Amniotic stem cell (primary cell): ENCODE data around the gene MYBPHL.

Experiments used
- DNase-seq: peaks from one replicate; lab custom pipeline; 2025; lab: John Stamatoyannopoulos, UW

The MYBPHL gene

DNA sequence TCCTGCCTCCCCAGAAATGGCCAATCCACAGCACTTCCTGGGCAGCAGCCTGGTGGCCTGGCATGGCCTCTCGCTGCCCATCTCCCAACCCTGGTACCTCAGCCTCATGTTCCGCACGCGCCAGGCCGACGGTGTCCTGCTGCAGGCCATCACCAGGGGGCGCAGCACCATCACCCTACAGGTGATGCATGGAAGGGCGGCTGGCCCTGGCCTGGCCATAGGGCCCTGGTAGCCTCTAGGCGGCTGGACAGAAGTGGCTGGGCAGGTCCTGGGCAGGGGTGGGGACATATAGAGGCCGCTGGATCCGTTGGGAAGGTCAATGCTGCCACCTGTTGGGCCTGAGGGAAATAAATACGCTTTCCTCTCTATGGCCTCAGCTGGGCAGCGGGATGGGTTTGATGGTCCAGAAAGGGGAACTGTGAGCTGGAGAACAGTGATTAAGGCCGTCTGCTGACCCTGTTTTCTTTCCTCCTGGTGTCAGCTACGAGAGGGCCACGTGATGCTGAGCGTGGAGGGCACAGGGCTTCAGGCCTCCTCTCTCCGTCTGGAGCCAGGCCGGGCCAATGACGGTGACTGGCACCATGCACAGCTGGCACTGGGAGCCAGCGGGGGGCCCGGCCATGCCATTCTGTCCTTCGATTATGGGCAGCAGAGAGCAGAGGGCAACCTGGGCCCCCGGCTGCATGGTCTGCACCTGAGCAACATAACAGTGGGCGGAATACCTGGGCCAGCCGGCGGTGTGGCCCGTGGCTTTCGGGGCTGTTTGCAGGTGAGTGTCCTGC is 43.0 kb downstream of the MYBPHL start:
- peak; percentile 55 for DNase-seq

- no peak for DNase-seq
These were observed 43.6 kb downstream of the MYBPHL start for GRCh38 chr1:109263234-109263596.

DNA sequence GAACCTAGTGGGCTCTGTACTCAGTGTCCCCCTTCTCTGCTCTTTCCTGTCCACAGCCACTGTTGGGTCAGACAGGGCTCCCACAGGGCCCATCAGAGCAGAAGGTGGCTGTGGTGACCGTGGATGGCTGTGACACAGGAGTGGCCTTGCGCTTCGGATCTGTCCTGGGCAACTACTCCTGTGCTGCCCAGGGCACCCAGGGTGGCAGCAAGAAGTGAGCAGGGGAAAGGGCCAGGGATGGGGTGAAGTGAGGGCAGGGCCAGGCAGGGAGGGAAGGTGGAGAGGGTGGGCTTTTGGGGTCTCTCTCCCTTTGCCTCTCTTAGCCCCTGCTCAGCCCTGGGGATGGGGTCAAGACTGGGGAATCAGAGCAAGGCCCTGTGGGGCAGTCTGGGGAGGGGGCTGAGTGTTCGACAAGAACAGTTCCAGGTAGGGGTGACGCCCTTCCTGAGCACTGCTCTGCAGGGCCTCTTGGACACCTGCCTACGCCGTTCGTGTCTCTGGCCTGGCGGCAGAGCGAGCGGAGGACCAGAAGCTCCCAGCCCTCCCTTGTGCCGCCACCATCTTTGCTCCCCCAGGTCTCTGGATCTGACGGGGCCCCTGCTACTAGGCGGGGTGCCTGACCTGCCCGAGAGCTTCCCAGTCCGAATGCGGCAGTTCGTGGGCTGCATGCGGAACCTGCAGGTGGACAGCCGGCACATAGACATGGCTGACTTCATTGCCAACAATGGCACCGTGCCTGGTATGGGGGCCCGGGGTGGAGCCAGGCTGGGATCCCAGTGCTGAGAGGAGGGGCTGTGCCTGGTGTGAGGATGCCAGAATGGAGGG is 44.4 kb downstream of the MYBPHL start:
- no peak for DNase-seq

GRCh38 chr1:109261578-109261977 is 45.2 kb downstream of the MYBPHL start:
- DNase-seq = no peak

GRCh38 chr1:109261006-109261405 is 45.8 kb downstream of the MYBPHL start:
- no peak for DNase-seq

GRCh38 chr1:109259674-109260557 is 46.9 kb downstream of the MYBPHL start:
- DNase-seq = no peak

- DNase-seq = no peak
These were observed 48.0 kb downstream of the MYBPHL start for GRCh38 chr1:109258481-109259466.

DNA sequence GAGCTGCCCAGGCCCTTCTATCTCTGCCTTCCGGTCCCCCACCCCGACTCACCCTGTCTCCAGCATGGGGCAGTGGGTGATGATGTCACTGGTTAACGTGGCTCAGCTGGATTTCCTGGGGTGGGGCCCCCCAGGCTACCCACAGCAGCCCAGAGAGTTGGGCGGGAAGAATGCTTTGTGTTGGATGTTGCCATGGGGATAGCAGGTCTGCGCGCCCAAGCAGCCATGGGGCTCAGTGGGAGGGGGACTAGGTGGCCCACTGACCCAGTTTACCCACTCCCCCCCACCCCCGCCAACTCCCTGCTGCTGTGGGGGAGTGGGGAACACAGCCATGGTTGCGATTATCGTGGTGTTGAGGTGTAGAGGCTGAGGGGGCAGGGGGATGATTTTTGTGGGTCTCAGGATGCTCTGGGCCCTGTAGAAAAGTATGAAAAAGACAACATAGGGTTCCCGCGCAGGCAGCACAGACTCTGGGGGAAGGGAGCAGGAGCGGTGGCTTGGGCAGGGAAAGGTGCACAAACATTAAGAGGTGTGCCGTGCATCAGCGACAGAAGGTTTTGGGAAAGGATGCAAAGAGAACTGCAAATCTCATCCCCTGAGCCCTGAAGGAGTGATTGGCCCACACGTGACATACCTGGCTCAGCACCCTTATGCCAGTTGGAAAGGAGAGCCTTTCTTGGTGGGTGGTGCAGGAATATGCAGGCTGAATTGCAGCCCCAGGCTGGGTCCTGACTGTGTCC is 49.0 kb downstream of the MYBPHL start:
- DNase-seq = no peak

DNA sequence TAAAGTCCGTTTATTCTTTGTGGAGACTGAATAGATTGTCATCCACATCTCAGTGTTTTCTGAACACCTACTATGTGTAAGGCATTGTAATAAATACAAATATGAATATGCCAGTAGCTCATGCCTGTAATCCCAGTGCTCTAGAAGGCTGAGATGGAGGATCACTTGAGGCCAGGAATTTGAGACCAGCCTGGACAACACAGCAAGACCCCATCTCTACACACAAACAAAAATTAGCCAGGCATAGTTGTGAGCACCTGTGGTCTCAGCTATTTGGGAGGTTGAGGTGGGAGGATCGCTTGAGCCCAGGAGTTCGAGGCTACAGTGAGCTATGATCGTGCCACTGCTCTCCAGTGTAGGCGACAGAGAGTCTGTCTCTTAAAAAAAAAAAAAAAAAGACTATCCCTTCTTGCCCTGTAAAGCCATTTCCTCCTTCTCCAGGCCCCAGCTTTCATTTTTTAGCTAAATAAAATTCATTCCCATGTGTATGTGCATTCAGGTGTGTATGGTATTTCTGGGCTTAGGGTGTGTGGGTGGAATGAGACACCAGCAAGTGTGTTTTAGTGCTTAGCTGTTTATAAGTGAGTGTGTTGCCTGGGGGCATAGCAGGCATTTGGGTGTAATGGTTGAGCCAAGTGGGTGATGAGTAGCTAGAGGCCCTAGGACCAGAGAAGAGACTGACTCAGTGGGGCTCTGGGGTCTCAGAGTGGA is 49.7 kb downstream of the MYBPHL start:
- no peak for DNase-seq

DNA sequence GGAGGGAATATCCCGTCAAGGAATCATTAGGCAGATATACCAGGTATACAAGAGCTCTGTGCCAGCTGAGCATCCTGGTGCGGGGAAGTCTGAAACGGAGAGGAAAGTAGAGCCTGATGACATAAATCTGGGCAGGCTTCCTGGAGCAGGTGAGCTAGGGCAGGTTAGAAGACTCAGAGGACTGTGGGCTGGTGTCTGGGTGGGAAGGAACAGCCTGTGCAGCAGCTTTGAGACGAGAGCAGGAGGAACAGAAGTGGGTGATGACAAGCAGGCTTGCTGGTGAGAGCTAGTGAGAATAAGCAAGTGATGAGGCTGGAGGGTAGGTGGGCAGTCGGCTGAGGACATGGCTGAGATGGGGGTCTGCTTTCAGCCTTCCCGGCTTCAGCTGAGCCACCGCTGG is 50.7 kb downstream of the MYBPHL start:
- no peak for DNase-seq

- DNase-seq = no peak
These were observed 51.1 kb downstream of the MYBPHL start for GRCh38 chr1:109255678-109256077.

- DNase-seq = no peak
These were observed 51.6 kb downstream of the MYBPHL start for GRCh38 chr1:109255097-109255651.

DNA sequence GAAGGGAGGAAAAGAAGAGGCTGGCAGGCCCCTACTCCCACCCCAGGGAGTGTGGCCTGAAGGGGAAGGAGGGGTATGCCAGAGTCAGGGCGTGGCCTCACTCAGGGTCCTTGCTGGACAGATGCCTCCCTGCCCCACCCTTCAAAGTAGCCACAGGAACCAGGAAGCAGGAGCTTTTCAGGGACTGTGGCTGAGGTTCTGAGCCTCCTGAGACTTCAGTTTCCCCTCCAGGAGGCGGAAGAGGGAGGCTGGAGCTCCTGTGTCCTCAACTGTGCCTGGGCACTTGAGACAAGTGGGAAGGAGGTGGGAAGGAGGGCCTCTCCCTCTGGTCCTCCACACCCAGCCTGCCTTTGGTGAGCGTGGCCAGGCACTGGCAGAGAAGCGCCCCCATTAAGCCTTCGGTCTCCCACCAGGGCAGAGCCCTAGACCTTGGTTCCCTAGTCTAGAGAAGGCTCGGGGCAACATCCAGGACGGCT is 52.2 kb downstream of the MYBPHL start:
- no peak for DNase-seq

GRCh38 chr1:109253803-109254620 is 52.8 kb downstream of the MYBPHL start:
- DNase-seq = no peak

DNA sequence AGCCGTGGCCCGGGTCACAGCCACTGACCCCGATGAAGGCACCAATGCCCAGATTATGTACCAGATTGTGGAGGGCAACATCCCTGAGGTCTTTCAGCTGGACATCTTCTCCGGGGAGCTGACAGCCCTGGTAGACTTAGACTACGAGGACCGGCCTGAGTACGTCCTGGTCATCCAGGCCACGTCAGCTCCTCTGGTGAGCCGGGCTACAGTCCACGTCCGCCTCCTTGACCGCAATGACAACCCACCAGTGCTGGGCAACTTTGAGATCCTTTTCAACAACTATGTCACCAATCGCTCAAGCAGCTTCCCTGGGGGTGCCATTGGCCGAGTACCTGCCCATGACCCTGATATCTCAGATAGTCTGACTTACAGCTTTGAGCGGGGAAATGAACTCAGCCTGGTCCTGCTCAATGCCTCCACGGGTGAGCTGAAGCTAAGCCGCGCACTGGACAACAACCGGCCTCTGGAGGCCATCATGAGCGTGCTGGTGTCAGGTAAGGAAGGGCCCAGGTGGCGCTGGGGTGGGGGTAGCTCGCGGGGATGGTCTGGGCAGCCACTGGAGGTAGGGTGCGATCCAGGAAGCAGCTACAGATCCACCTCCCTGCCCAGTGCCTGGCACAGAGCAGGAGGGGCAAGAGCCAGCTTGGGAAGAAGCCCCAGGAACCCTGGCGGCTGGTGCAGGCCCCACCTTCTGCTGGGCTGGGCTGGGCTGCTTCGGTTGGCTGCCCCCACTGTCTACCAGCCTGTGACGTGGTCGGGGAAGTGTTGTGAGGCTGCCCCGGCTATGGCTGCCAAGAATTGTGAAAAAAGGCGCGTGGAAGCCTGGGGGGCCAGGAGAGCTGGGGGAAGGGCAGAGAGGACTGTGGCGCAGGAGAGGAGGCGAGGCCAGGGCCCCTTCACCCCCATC is 53.7 kb downstream of the MYBPHL start:
- DNase-seq = no peak

DNA sequence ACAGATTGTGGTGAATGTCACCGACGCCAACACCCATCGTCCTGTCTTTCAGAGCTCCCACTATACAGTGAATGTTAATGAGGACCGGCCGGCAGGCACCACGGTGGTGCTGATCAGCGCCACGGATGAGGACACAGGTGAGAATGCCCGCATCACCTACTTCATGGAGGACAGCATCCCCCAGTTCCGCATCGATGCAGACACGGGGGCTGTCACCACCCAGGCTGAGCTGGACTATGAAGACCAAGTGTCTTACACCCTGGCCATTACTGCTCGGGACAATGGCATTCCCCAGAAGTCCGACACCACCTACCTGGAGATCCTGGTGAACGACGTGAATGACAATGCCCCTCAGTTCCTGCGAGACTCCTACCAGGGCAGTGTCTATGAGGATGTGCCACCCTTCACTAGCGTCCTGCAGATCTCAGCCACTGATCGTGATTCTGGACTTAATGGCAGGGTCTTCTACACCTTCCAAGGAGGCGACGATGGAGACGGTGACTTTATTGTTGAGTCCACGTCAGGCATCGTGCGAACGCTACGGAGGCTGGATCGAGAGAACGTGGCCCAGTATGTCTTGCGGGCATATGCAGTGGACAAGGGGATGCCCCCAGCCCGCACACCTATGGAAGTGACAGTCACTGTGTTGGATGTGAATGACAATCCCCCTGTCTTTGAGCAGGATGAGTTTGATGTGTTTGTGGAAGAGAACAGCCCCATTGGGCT is 54.5 kb downstream of the MYBPHL start:
- DNase-seq = no peak
